NOMO-1 treated with dmso at 0.1 percent for 144 hours (cell line): Measurements from ENCODE around the gene NPAS1.
"Not testable (repeated sequence)": the region's sequence is repeated elsewhere in the genome, so short reads cannot be mapped to it uniquely, and the experiment has no call there.

Experiments
- DNase-seq: peaks from one replicate; lab custom pipeline; 2025; ENCODE audit not compliant: unreplicated experiment; lab: John Stamatoyannopoulos, UW

Gene NPAS1

DNA sequence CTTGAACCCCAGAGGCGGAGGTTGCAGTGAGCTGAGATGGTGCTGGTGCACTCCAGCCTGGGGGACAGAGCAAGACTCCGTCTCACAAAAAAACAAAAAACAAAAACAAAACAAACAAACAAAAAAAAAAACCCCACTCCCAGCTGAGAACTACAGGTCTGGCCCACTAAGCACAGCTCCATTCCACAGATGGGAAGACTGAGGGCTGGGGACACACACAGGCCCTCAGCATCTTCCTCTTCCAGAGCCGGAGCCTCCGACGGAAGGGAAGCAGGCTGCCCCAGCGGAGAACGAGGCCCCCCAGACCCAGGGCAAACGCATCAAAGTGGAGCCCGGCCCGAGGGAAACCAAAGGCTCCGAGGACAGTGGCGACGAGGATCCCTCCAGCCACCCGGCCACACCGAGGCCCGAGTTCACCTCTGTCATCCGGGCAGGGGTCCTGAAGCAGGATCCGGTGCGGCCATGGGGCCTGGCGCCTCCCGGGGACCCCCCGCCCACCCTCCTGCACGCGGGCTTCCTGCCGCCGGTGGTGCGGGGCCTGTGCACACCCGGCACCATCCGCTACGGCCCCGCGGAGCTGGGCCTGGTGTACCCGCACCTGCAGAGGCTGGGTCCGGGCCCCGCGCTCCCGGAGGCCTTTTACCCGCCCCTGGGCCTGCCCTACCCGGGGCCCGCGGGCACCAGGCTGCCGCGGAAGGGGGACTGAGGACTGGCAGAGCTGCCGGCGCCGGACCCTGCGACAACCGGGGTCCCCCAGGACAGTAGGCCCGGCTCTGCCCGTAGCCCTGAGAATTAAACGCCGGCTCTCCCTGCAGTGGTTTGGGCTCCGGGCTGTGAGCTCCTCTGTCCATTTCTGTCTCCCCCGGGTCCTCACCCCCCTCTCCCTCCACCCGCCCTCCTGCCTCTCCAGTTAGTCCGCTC, 25.6 kb downstream of the NPAS1 start:
- DNase-seq: no peak

DNA sequence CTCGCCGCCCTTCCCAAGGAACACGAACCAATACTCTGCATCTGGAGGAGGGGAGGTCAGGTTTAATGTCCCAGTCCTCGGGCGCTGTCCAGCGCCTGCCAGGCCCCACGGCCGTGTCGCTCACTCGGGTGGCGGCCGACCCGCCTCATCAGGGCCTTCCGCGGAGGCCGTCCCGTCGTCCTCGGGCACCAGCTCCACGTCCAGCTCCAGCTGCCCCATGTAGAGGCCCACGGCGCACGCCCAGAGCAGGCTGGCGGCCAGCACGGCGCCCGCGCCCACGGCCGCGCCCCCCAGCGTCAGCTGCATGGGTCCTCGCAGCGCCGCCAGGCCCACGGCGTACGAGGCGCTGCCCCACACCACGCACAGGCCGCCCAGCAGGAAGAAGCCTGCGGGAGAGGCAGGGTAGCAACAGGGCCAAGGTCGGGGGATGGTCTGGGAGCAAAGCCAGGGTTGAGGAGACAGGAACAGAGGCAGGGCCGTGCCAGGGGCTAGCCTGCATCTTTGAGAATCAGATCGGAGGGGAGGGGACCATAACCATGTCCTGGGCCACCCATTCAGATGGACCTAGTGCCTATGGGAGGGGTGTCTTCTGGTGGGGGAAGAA, 26.3 kb downstream of the NPAS1 start:
- no peak for DNase-seq

DNA sequence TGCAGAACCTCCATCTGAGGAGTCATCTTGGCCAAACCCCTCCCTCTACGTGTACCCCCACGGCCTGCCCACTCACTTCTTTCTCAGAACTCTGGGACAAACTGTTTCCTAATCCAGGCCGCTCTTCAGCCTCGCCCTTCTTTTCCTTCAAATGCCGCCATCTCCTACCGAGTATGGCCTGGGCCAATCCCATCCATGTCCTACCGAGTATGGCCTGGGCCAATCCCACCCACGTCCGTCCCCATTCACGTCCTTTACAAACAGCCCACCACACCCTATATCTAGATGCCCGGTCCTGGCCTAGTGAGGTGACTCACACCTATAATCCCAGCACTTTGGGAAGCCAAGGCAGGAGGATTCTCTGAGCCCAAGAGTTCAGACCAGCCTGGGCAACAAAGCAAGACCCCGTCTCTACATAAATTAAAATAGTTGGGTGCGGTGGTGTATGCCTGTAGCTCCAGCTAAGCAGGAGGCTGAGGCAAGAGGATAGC, 27.7 kb downstream of the NPAS1 start:
- DNase-seq: no peak

DNA sequence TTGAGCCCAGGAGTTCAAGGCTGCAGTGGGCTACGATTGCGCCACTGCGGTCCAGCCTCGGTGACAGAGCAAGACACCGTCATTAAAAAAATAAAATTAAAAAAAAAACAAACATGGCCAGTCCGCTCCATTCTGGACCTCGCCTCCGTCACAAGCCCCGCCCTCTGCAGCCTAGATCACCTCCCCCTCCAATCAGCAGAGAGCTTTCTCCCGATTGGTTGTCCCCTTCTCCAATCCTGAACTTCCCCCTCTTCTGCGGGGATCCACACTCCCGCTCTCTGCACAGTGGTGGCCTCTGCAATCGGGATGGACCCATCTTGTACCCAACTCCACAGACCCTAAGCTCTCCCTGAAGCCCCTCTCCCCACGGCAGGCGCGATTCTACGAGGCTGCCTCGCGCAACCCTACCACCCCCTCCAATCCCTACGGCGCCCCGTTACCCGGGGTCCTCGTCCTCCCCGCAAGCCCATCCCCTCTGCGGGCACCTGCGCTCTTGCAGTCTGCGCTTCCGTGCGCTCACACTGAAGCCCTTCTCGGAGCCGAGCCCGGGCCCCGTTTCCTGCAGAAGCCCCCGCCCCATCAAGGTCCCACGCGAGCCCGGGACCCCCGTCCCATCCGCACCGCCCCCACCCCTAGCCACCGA, 28.2 kb downstream of the NPAS1 start:
- peak; percentile 97 for DNase-seq

DNA sequence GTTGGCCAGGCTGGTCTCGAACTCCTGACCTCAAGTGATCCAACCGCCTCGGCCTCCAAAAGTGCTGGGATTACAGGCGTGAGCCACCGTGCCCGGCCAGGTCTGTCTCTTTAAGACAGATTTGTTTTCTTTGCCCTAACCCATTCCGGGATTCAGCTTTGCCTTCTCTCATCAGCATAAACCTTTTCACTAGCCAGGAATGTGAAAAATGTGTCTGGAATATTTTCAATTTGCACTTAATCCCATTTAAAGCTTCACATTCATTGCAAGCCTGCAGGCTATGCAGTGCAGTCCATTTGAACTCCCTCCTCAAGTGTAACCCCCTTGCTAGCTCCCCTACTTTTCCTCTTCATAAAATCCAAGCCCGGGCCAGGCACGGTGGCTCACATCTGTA, 29.7 kb downstream of the NPAS1 start:
- no peak for DNase-seq

DNA sequence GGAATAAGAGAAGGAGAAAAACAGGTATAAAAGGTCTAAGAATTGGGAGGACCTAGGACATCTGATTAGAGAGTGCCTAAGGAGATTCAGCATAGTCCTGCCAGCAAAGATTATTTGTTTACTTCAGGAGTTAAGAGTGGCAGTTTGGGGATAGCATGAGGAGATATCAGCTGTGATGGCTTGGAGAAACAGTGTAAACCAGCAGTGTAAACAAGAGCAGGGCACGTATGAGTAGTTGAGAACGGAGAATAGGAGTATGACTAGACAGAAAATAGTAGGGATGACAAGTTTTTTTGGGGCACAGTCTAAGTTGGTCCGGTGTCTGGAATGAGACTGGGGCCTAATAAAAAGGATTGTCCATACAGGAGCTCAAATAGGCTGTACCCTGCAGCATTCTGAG, 30.9 kb downstream of the NPAS1 start:
- not testable (repeated sequence) for DNase-seq

DNA sequence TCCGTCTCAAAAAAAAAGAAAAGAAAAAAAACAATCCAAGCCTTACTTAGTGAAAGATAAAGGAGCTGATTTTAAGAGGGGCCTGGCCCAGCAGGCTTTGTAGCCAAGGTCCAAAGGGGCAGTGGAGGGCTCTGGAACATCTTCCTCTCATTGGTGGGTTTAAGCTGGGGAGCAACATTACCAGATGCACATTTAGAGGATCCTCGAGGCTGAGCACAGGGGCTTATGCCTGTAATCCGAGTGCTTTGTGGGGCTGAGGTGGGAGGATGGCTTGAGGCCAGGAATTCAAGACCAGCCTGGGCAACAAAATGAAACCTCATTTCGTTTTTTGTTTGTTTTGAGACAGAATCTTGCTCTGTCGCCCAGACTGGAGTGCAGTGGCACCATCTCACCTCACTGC, 36.8 kb downstream of the NPAS1 start:
- DNase-seq: no peak

DNA sequence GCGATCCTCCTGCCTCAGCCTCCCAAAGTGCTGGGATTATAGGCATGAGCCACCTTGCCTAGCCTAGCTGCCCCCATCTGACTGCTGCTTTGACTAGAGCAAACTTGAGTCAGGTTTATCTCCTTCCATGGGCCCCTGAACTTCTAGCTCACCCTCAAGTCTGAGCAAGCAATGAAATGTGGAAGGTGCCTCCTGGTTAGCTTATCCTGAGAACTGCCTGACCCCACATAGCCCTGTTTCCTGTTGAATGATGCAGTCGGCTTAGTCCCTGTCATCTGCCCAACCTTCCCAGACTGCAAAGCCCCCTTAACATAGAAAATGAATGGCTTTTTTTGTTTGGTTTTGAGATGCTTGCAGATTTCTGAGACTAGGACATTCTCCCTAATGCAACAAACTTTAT, 37.7 kb downstream of the NPAS1 start:
- no peak for DNase-seq

DNA sequence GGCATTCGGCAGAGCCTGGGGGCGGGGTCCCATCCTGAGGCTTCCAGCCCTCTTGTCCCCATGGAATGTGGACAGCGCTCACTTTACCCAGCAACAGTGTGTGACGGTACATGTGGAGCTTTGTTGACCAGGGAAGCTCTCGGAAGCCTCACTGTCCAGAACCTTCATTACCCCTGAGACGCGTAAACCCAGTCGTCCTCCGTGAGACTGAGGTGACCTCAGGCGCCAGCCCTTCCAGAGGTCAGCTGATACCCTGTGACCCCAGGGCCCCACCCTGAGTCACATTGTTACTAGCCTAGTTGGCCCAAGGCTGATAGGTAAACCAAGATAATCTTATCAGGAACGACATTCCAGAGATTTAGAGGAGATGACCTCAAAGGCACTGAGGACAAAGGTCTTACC, 39.0 kb downstream of the NPAS1 start:
- no peak for DNase-seq

DNA sequence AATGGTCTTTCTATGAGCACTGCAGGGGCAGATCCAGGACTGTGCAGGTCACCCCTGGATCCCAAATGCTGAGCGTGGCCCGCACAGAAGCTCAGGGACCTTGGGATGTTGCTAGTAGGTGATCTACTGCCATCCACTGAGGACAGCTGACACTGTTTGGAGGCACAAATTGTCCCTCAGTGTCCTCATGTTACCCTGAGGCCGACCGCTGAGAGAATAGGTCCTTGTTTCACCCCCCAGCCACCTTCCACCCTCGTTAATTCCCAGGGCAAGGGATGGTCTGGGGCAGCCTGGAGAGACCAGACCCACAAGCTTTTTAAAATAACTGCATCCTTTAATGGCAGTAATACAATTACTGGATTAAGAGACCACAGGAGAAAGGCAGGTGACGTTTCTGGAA, 44.2 kb downstream of the NPAS1 start:
- no peak for DNase-seq

DNA sequence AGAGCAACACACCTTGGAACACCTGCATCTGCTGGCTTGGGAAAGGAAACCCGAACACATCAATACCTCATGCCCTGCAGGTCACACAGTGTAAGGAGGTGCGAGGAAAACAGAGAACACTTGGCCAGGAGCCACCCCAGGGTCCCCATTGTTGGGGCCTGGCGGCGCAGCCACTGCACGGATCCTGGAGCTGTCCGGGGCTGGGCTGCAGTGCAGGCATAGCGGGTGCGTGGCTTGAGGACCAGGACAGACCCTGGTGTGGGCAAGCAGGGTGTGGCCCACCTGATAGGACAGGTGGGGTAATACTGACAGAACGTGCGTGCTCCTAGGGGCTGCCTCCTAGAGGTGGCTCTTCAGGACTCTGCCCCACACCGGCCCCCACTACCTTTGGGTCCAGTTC, 45.6 kb downstream of the NPAS1 start:
- DNase-seq: no peak

DNA sequence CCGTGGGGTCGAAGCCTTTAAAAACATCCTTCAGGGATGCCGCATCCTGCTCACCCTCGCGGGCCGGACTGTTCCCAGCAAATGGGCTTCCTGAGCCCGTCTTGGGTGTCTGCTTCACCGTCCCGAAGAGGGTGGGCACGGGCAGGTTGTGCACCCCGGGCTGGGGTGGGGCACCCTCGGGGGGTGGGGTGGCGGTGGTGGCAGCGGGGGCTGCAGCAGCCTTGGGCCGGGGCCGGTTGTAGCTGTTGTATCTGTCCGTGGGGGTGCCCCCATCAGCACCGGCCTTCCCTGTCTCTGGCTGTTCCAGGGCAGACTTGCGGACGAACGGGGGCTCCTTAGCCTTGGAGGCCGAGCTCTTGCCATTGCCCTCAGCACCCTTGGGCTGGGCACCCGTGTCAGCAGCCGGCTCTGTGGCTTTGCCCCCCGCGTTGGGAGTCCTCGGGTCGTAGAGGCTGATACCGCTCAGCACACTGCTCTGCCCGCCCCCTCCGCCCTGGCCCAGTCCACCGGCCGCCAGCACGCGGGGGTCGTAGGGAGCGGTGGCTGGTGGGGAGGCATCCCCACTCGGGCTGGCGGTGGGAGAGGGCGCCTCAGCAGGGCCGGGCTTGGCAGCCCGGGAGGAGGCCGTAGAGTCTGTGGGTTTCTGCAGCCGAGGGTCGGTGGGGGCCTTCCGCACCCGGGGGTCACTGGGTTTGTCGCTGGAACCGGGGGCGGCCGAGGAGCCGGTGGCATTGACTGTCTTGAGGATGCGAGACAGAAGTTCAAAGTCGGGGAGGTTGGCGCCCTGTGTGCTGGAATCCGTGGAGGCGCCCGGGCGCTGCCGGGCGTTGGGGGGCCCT, 47.0 kb downstream of the NPAS1 start:
- no peak for DNase-seq

DNA sequence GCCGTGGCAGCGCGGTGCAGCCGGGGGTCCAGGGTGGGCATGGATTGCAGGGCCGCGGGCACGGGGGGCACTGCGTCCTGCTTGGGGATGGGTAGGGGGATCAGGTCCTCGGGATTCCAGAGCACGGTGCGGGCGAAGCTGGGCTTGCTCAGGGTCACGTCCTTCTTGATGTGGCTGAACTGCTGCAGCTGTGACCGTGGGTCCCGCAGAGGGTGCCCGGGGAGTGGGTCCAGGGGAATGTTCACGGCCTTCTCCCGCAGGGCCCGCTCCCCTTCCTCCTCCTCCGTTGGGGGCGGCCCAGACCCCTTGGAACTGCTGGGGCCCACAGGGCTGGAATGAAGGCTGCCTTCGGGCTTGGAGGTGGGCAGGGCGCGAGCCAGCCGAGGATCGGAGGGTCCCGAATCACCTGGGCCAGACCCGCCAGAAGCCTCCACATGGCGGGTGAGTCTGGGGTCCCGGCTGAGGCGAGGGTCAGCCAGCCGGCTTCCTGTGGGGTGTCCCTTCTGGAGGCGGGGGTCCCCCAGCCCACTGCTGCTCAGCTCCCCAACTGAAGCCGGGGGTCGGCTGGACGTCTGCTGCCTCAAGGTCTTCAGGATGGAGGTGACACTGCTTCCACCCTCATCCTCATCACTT, 47.7 kb downstream of the NPAS1 start:
- no peak for DNase-seq

DNA sequence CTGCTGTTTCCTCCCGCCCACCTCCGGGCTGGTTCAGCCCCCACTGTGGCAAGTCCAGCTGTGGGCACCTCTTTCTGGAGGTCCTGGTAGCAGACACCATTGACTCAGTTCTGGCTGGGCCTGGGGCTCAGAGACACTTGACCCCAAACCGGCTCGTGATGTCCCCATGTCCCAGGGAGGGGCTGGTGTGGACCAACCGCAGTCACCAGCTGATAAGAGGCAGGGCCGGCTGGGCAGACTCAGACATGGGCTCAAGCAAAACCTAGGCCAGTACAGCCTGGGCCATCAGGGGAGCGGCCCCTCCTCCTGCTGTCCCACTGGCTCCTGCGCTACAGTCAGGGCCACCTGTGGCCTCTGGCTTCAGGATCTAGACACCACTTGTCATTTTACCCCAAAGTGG, 48.6 kb downstream of the NPAS1 start:
- no peak for DNase-seq

DNA sequence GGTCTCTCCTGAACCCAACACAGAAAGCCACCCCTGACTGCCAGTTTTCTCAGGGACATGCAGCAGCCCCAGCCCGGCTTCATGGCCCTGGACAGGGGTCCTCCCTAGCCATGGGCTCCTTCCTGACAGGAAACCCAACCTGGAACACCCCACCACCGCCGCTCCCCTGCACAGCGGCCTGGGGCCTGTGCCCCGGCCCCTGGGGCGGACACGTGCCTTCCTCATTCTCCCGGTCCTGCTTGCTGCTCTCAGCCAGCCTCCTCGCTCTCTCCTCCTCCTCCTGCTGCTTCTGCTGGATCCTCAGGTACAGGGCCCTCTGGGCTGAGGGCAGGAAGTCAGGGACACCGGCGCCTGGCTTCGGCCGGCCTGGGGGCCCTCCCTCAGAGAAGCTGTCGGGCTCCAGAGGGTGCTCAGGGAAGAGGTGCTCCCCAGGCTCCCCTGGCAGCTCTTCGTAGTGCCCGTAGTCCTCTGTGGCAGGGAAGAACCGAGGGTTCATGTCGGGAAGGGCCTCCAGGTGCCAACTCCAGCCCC, 49.3 kb downstream of the NPAS1 start:
- no peak for DNase-seq

DNA sequence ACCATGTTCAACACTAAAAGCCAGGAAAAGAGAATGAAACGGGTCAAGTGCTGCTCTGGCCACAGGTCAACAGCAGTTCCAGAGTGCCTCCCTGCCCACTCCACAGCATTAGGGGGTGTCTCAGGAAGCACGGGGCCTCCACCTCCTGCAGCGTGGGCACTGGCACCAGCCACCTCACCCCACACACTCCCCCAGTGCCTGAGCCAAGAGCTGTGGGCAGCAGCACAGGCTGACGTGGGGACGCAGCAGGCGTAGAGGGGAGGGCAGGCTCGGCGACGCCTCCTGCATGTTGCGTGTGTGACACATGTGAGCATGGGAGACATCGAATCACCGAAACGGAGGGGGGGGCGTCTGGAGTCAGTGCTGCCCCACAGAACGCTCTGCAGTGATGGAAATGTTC, 50.2 kb downstream of the NPAS1 start:
- DNase-seq: no peak

DNA sequence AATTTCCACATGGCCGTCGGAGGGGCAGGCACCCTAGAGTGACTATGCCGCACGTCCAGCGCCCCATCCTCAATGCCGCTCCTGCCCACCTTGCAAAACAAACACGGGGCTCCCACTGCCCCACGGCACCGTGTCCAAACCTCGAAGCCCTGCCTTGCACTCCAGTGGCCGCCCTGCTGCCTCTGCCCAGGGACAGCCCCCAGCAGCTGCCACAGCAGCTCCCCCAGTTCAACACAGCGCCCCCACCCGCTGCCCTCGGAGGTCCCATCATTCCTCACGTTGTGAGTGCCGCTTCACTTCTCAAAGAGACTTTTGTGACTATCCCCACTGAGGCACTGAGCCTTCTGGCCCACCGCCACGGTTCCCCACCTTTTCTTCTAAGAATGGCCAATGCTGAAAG, 51.1 kb downstream of the NPAS1 start:
- no peak for DNase-seq

DNA sequence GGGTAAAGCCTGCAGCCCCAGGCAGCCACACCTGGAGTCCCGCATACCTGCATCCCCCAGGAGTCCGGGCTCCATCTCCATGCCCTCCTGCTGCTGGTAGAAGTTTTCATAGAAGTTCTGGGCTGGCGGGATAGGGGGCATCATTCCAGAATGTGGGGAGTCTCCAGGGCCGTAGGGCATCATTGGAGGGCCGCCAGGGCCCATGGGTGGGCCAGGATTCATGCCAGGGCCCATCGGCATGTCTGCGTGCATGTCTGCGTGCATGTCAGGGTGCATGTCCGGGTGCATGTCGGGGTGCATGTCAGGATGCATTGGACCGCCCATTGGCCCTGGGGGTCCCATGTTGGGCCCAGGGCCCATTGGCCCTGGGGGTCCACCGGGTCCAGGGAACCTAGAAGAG, 52.1 kb downstream of the NPAS1 start:
- DNase-seq: no peak

DNA sequence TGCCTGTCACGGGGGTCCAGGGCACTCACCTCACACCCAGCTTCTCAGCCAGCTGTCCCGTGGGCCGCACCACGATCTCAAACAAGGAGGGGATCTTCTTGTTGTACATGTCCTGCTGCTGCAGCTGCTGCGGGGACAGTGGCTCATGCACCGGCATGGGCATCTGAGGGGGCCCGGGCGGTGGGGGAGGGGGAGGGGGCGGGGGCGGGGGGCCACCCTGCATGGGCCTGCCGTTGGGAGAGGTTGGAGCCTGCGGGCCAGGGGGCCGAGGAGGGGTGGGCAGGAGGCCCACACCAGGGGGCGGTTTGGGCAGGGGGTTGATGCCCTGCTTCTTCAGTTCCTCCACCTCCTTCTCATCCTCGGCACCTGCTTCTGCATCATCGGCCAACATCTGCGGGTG, 52.7 kb downstream of the NPAS1 start:
- no peak for DNase-seq

DNA sequence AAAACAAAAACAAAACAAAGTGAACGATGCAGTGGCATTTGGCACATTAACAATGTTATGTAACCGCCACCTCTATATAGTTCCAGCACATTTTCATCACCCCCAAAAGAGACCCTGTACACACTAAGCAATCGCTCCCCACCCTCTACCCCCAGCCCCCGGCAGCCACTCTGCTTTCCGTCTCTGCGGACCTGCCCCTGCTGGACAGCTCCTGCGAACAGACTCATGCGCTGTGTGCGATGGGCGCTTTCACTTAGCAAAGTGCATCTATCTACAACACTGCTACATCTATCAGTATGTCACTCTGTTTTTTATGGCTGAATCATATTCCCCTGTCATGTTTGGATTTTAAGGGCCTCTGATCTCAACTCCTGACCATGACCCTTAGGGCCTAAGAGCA, 53.9 kb downstream of the NPAS1 start:
- DNase-seq: no peak
